Prostate gland (tissue), 2 donors: ENCODE data around the gene HPX. TPM values are rescaled to one million over a fixed set of nuclear protein-coding genes. Genes with fewer than 3 reads are reported as not detected.

ENCODE experiments used
- DNase-seq: peaks from one replicate; pipeline ENCODE4 v3.0.0-alpha.2; 2019; ENCODE audit warnings: low spot score
- H3K27ac ChIP-seq, 2 donors: fragments of 200-600 bp; sonication (generic); 2 replicates each; pipeline ENCODE4 v1.5.1; 2017 to 2019
- H3K27me3 ChIP-seq: fragments of 200-600 bp; sonication (generic); replicated peaks from 2 replicates; pipeline ENCODE4 v1.5.1; 2019; ENCODE audit not compliant: insufficient read depth
- H3K36me3 ChIP-seq, 2 donors: fragments of 200-600 bp; sonication (generic); 1 replicate in 1 of 2; 2 replicates in 1 of 2; pipeline versions ENCODE4 v1.5.1 to v1.8.1; 2017 to 2019
- H3K4me1 ChIP-seq: fragments of 200-600 bp; sonication (generic); replicated peaks from 2 replicates; pipeline ENCODE4 v1.5.1; 2019
- H3K4me3 ChIP-seq, 2 donors: fragments of 200-600 bp; sonication (generic); 2 replicates each; pipeline ENCODE4 v1.5.1; 2017 to 2019
- H3K9me3 ChIP-seq: fragments of 200-600 bp; sonication (generic); 2 replicates; pipeline ENCODE4 v1.5.1; 2017
- CTCF ChIP-seq, 4 experiments: fragments of 200-600 bp in 2 of 4; fragments of 450-650 bp in 2 of 4; sonication (generic) in 2 of 4; IDR thresholded peaks; 1 replicate in 3 of 4; 2 replicates in 1 of 4; pipeline ENCODE4 v1.5.1; 2016 to 2019; ENCODE audit warnings: antibody characterized with exemption in 4 of 4, mild to moderate bottlenecking in 2 of 4, moderate library complexity in 2 of 4
- POLR2A ChIP-seq: fragments of 450-650 bp; IDR thresholded peaks from one replicate; pipeline ENCODE4 v1.6.1; 2016; ENCODE audit warnings: antibody characterized with exemption, mild to moderate bottlenecking
- POLR2AphosphoS5 ChIP-seq: sonication (generic); formaldehyde crosslinking; IDR thresholded peaks from one replicate; pipeline ENCODE4 v1.6.1; 2017; ENCODE audit warnings: antibody characterized with exemption
- WGBS: methylation state at CpG from one replicate; pipeline ENCODE4 v1.1.5; 2018; 5-methylcytosine and 5-hydroxymethylcytosine counted together
- intact Hi-C: fragments of 100-400 bp; cut with DNase I; formaldehyde crosslinking; loops from one replicate; pipeline ENCODE4 v1.14.2; 2022
- total RNA-seq, 2 donors: library from RNA; depleted of rRNA; stranded (reverse); fragments of >200 nt; gene quantifications; one replicate each; pipeline ENCODE4 v1.1.0, GENCODE V29; 2016

HPX gene
- total RNA-seq, 2 donors from 2014 or later: 1.2 to 4.7 TPM

GRCh38 chr11:6419009-6419631, 21.7 kb downstream of the HPX start, which contains the start of gene APBB1:
Gene APBB1, minus strand, starts transcription at chr11:6419094. Its CDS starts 7,747 bp downstream, at chr11:6411347.
- under 1% methylated on average over 59 of the region's 75 CpGs for WGBS
- no peaks in the 10 kb centered on the region for H3K9me3 ChIP-seq
- DNase-seq: peak; percentile 56
- H3K4me3 ChIP-seq: peak within 1 kb of the TSS; percentile 86 to 92
- peaks cover 5% of the 10 kb centered on the region for H3K4me1 ChIP-seq
- H3K36me3 ChIP-seq: no peaks in the 10 kb centered on the region
- intact Hi-C loops: no loop called here
- TF ChIP-seq POLR2A (peak; percentile 3), CTCF (IDR thresholded peaks at IDR 0.05) (peak in 2 of 4 experiments; percentile 20), POLR2AphosphoS5 (no peak)
- peak within 1 kb of the TSS; percentile 82 to 91 for H3K27ac ChIP-seq
- no peaks in the 10 kb centered on the region for H3K27me3 ChIP-seq

- WGBS: 1% methylated on average over 33 of the region's 38 CpGs
- Histone ChIP-seq H3K4me1 (peaks cover 5% of the 10 kb centered on the region), H3K27me3 (no peaks in the 10 kb centered on the region), H3K9me3 (no peaks in the 10 kb centered on the region), H3K27ac (peak overlapping the region; percentile 82 to 91), H3K4me3 (peak overlapping the region; percentile 86 to 92), H3K36me3 (no peaks in the 10 kb centered on the region)
- DNase-seq: no peak
- TF ChIP-seq POLR2A (no peak), POLR2AphosphoS5 (no peak), CTCF (IDR thresholded peaks at IDR 0.05) (no peak)
- intact Hi-C loops: no loop called here
These were observed 22.2 kb downstream of the HPX start for GRCh38 chr11:6418557-6419008.

- H3K27me3 ChIP-seq: no peaks in the 10 kb centered on the region
- H3K4me3 ChIP-seq: peak overlapping the region; percentile 86 to 92
- no peak for TF ChIP-seq CTCF (IDR thresholded peaks at IDR 0.05)
- no peak for TF ChIP-seq POLR2AphosphoS5
- no peak for TF ChIP-seq POLR2A
- intact Hi-C loops: no loop called here
- no peak for DNase-seq
- H3K9me3 ChIP-seq: no peaks in the 10 kb centered on the region
- no peaks in the 10 kb centered on the region for H3K36me3 ChIP-seq
- 25% methylated on average over 7 of the region's 7 CpGs for WGBS
- H3K27ac ChIP-seq: peak overlapping the region; percentile 82 to 91
- peaks cover 5% of the 10 kb centered on the region for H3K4me1 ChIP-seq
These were observed 22.8 kb downstream of the HPX start for GRCh38 chr11:6417907-6418556.

GRCh38 chr11:6415797-6416196, 25.0 kb downstream of the HPX start:
- DNase-seq: no peak
- no peak overlapping the region for H3K27ac ChIP-seq
- no peak for TF ChIP-seq POLR2A
- no peak for TF ChIP-seq POLR2AphosphoS5
- TF ChIP-seq CTCF (IDR thresholded peaks at IDR 0.05): no peak
- H3K4me1 ChIP-seq: peaks cover 5% of the 10 kb centered on the region
- intact Hi-C loops: no loop called here
- peaks cover 0 to 2% of the 10 kb centered on the region in 2 donors for H3K36me3 ChIP-seq
- H3K27me3 ChIP-seq: no peaks in the 10 kb centered on the region
- 89% methylated on average over 6 of the region's 6 CpGs for WGBS
- no peaks in the 10 kb centered on the region for H3K9me3 ChIP-seq
- H3K4me3 ChIP-seq: no peak overlapping the region
